ENCODE results near the gene PRKN. TPM values are rescaled to one million over a fixed set of nuclear protein-coding genes. Genes with fewer than 3 reads are reported as not detected.

The PRKN gene
- total and polyA plus RNA-seq, 10 donors, result 0.23 to 14.1 (median 7.0) TPM

GRCh38 chr6:162653808-162654207 is 73.8 kb downstream of the PRKN start:
- H3K27me3 ChIP-seq (replicated peaks in 1 of 7), result no peaks in the 10 kb centered on the region
- no peak for TF ChIP-seq POLR2AphosphoS5 (IDR thresholded peaks at IDR 0.05)
- no peak for TF ChIP-seq POLR2A (IDR thresholded peaks at IDR 0.05)
- no peak for TF ChIP-seq CTCF (IDR thresholded peaks at IDR 0.05 in 8 of 11, conservative IDR thresholded peaks at IDR 0.05 in 3 of 11)
- no peaks in the 10 kb centered on the region for H3K9me3 ChIP-seq
- H3K4me3 ChIP-seq, result no peak overlapping the region
- intact Hi-C loops (cut with DNase I; ENCODE audit: low total_unique reads), result no loop called here
- H3K36me3 ChIP-seq, result no peaks in the 10 kb centered on the region
- no peak overlapping the region for H3K27ac ChIP-seq
- 71 to 84% (median 80%) methylated on average over 2 of the region's 2 CpGs for WGBS, 5 donors
- DNase-seq, result no peak
- H3K4me1 ChIP-seq, result no peaks in the 10 kb centered on the region

- no peak for TF ChIP-seq CTCF (IDR thresholded peaks at IDR 0.05 in 8 of 11, conservative IDR thresholded peaks at IDR 0.05 in 3 of 11)
- TF ChIP-seq POLR2AphosphoS5 (IDR thresholded peaks at IDR 0.05), result no peak
- TF ChIP-seq POLR2A (IDR thresholded peaks at IDR 0.05), result no peak
- H3K9me3 ChIP-seq, result no peaks in the 10 kb centered on the region
- intact Hi-C loops (cut with DNase I; ENCODE audit: low total_unique reads), result no loop called here
Measured at GRCh38 chr6:162651505-162651904, 76.1 kb downstream of the PRKN start.

GRCh38 chr6:162649271-162649670 is 78.3 kb downstream of the PRKN start:
- no peaks in the 10 kb centered on the region for H3K4me1 ChIP-seq
- H3K36me3 ChIP-seq, result no peaks in the 10 kb centered on the region
- intact Hi-C loops (cut with DNase I; ENCODE audit: low total_unique reads), result no loop called here
- no peak overlapping the region for H3K4me3 ChIP-seq
- no peak for DNase-seq
- 72 to 81% (median 76%) methylated on average over 3 of the region's 3 CpGs for WGBS, 5 donors
- H3K27me3 ChIP-seq (replicated peaks in 1 of 7), result no peaks in the 10 kb centered on the region
- TF ChIP-seq POLR2A (IDR thresholded peaks at IDR 0.05) (no peak), POLR2AphosphoS5 (IDR thresholded peaks at IDR 0.05) (no peak), CTCF (IDR thresholded peaks at IDR 0.05 in 8 of 11, conservative IDR thresholded peaks at IDR 0.05 in 3 of 11) (no peak)
- H3K9me3 ChIP-seq, result no peaks in the 10 kb centered on the region
- H3K27ac ChIP-seq, result no peak overlapping the region

More at GRCh38 chr6:162651505-162651904, 76.1 kb downstream of the PRKN start:
- 91 to 96% (median 95%) methylated on average over 3 of the region's 3 CpGs for WGBS, 5 donors
- Histone ChIP-seq H3K36me3 (no peaks in the 10 kb centered on the region), H3K27ac (no peak overlapping the region), H3K27me3 (replicated peaks in 1 of 7) (no peaks in the 10 kb centered on the region), H3K4me1 (no peaks in the 10 kb centered on the region), H3K4me3 (no peak overlapping the region)
- DNase-seq, result no peak

- H3K27ac ChIP-seq, result no peak overlapping the region
- no peaks in the 10 kb centered on the region for H3K36me3 ChIP-seq
- no peak for DNase-seq
- no peaks in the 10 kb centered on the region for H3K27me3 ChIP-seq (replicated peaks in 1 of 7)
- TF ChIP-seq POLR2AphosphoS5 (IDR thresholded peaks at IDR 0.05), result no peak
- TF ChIP-seq CTCF (IDR thresholded peaks at IDR 0.05 in 8 of 11, conservative IDR thresholded peaks at IDR 0.05 in 3 of 11), result no peak
- no peak for TF ChIP-seq POLR2A (IDR thresholded peaks at IDR 0.05)
- H3K9me3 ChIP-seq, result no peaks in the 10 kb centered on the region
- intact Hi-C loops (cut with DNase I; ENCODE audit: low total_unique reads), result no loop called here
- H3K4me3 ChIP-seq, result no peak overlapping the region
- no peaks in the 10 kb centered on the region for H3K4me1 ChIP-seq
- 88 to 100% (median 94%) methylated on average over 2 of the region's 2 CpGs for WGBS, 5 donors
Measured at GRCh38 chr6:162644153-162644552, 83.4 kb downstream of the PRKN start.
